Common myeloid progenitor, CD34-positive (primary cell): ENCODE measurements around the gene PSMD5.

Source experiments
- CTCF ChIA-PET: fragments of 350-600 bp; sonication (Branson Sonifier 250); formaldehyde crosslinking; loops from one replicate; lab custom pipeline; 2021; ENCODE audit warnings: antibody characterized with exemption; lab: Charles Lee
- POLR2A ChIA-PET: fragments of 350-600 bp; sonication (Branson Sonifier 250); formaldehyde crosslinking; loops from one replicate; lab custom pipeline; 2021; ENCODE audit warnings: antibody characterized with exemption; lab: Charles Lee
- DNase-seq, 3 donors: peaks; one replicate each; pipeline versions ENCODE4 v3.0.0 to v3.0.0-alpha.2; 2013
- H3K27ac ChIP-seq, 2 experiments: 1 replicate in 1 of 2; 2 replicates in 1 of 2; pipeline ENCODE4 v1.7.0; 2013; ENCODE audit warnings: inconsistent platforms in 2 of 2, low read length in 2 of 2, mild to moderate bottlenecking in 2 of 2, low read depth in 1 of 2, moderate library complexity in 1 of 2; ENCODE audit not compliant: severe bottlenecking in 2 of 2, insufficient read depth in 1 of 2, poor library complexity in 1 of 2
- H3K27me3 ChIP-seq, 5 experiments: replicated peaks in 2 of 5; 1 replicate in 3 of 5; 2 replicates in 2 of 5; pipeline versions ENCODE4 v1.6.1 to v1.7.0; 2013; ENCODE audit warnings: low read length in 4 of 5, mild to moderate bottlenecking in 2 of 5, moderate library complexity in 2 of 5, inconsistent platforms in 1 of 5; ENCODE audit not compliant: insufficient read depth in 5 of 5, control insufficient read depth in 4 of 5
- H3K36me3 ChIP-seq, 4 experiments: 1 replicate in 2 of 4; 2 replicates in 2 of 4; pipeline versions ENCODE4 v1.6.1 to v1.7.0; 2013; ENCODE audit warnings: low read length in 3 of 4, control low read depth in 1 of 4, mild to moderate bottlenecking in 1 of 4; ENCODE audit not compliant: control insufficient read depth in 4 of 4, insufficient read depth in 4 of 4
- H3K4me1 ChIP-seq, 4 experiments: 1 replicate in 3 of 4; 2 replicates in 1 of 4; pipeline versions ENCODE4 v1.6.1 to v1.7.1; 2013; ENCODE audit warnings: low read length in 3 of 4, mild to moderate bottlenecking in 3 of 4, control low read depth in 1 of 4, inconsistent platforms in 1 of 4, moderate library complexity in 1 of 4; ENCODE audit not compliant: control insufficient read depth in 4 of 4, insufficient read depth in 4 of 4; ENCODE audit errors: control extremely low read depth in 1 of 4
- H3K4me3 ChIP-seq, 7 experiments: 1 replicate in 4 of 7; 2 replicates in 3 of 7; pipeline versions ENCODE4 v1.5.1 to v1.7.0; 2013; ENCODE audit warnings: mild to moderate bottlenecking in 7 of 7, low read length in 6 of 7, moderate library complexity in 6 of 7, inconsistent platforms in 2 of 7, low read depth in 2 of 7, control low read depth in 1 of 7; ENCODE audit not compliant: insufficient read depth in 4 of 7, control insufficient read depth in 1 of 7; ENCODE audit errors: extremely low read depth in 1 of 7
- H3K9me3 ChIP-seq, 5 experiments: 1 replicate in 4 of 5; 2 replicates in 1 of 5; pipeline versions ENCODE4 v1.6.1 to v1.7.1; 2013; ENCODE audit warnings: low read length in 4 of 5, mild to moderate bottlenecking in 2 of 5, inconsistent platforms in 1 of 5, low read depth in 1 of 5, moderate library complexity in 1 of 5; ENCODE audit not compliant: control insufficient read depth in 4 of 5, insufficient read depth in 2 of 5; ENCODE audit errors: control extremely low read depth in 1 of 5
- WGBS: methylation state at CpG from one replicate; pipeline ENCODE4 v1.1.5; 2013; ENCODE audit not compliant: insufficient coverage; 5-methylcytosine and 5-hydroxymethylcytosine counted together

PSMD5 gene

GRCh38 chr9:120878188-120879130, 35.7 kb upstream of the PSMD5 start:
- no peak for DNase-seq
- H3K9me3 ChIP-seq: no peaks in the 10 kb centered on the region
- CTCF ChIA-PET: interaction anchor here (1.0 to 3.7 kb wide), 7 partner anchors 10 to 60 kb away, joined by 3 to 13 read pairs (median 4); no protein-coding TSS in a partner anchor
- no peaks in the 10 kb centered on the region for H3K27me3 ChIP-seq
- H3K4me3 ChIP-seq: peak overlapping the region in 6 of 7 experiments; percentile 71 to 86 (median 76)
- WGBS: 79% methylated on average over 7 of the region's 8 CpGs
- H3K4me1 ChIP-seq: peaks cover 8 to 45% (median 32%) of the 10 kb centered on the region in 4 experiments
- H3K27ac ChIP-seq: peak overlapping the region in 1 of 2 experiments; percentile 91
- H3K36me3 ChIP-seq: peaks cover 0 to 21% (median 12%) of the 10 kb centered on the region in 4 experiments
- POLR2A ChIA-PET: interaction anchor here (1.7 kb wide), 1 partner anchor 12 kb away, joined by 5 read pairs; no protein-coding TSS in a partner anchor

- Histone ChIP-seq H3K36me3 (peaks cover 0 to 31% (median 21%) of the 10 kb centered on the region in 4 experiments), H3K27me3 (no peaks in the 10 kb centered on the region), H3K4me1 (peaks cover 8 to 41% (median 30%) of the 10 kb centered on the region in 4 experiments), H3K4me3 (peak overlapping the region; percentile 42 to 86 (median 74)), H3K27ac (peak overlapping the region; percentile 62 to 91), H3K9me3 (no peaks in the 10 kb centered on the region)
- POLR2A ChIA-PET: interaction anchor here (0.6 to 1.9 kb wide), 4 partner anchors 13 to 58 kb away, joined by 3 to 6 read pairs (median 4); no protein-coding TSS in a partner anchor
- CTCF ChIA-PET: interaction anchor here (1.0 to 3.7 kb wide), 7 partner anchors 8 to 61 kb away, joined by 3 to 13 read pairs (median 3); no protein-coding TSS in a partner anchor
- 0% methylated on average over 42 of the region's 63 CpGs for WGBS
- peak; percentile 67 to 84 (median 75) for DNase-seq
Observed at GRCh38 chr9:120877276-120878034, 34.7 kb upstream of the PSMD5 start.

GRCh38 chr9:120876842-120877240, 34.1 kb upstream of the PSMD5 start, which contains the start of gene PHF19:
Gene PHF19, minus strand, starts transcription at chr9:120877188. Its CDS starts 2,447 bp downstream, at chr9:120874741.
- CTCF ChIA-PET: interaction anchor here (1.0 to 3.7 kb wide), 6 partner anchors 8 to 27 kb away, joined by 3 to 13 read pairs (median 4); no protein-coding TSS in a partner anchor
- peaks cover 8 to 41% (median 30%) of the 10 kb centered on the region in 4 experiments for H3K4me1 ChIP-seq

GRCh38 chr9:120875954-120876841, 33.5 kb upstream of the PSMD5 start:
- Histone ChIP-seq H3K36me3 (peaks cover 0 to 37% (median 26%) of the 10 kb centered on the region in 4 experiments), H3K27me3 (no peaks in the 10 kb centered on the region), H3K4me3 (peak overlapping the region; percentile 51 to 81 (median 73)), H3K4me1 (peaks cover 8 to 41% (median 30%) of the 10 kb centered on the region in 4 experiments), H3K9me3 (no peaks in the 10 kb centered on the region), H3K27ac (peak overlapping the region; percentile 59 to 93)
- 2% methylated on average over 48 of the region's 65 CpGs for whole genome bisulfite sequencing
- peak; percentile 92 to 97 (median 95) for DNase-seq
- ChIA-PET POLR2A (interaction anchor here (0.6 to 1.9 kb wide), 2 partner anchors 21 to 25 kb away, joined by 4 to 6 read pairs; no protein-coding TSS in a partner anchor), CTCF (interaction anchor here (1.0 to 3.7 kb wide), 3 partner anchors 11 to 16 kb away, joined by 3 to 13 read pairs (median 3); no protein-coding TSS in a partner anchor)

More at GRCh38 chr9:120876842-120877240, 34.1 kb upstream of the PSMD5 start, which contains the start of gene PHF19:
- peaks cover 0 to 37% (median 26%) of the 10 kb centered on the region in 4 experiments for H3K36me3 ChIP-seq
- POLR2A ChIA-PET: interaction anchor here (0.9 to 1.9 kb wide), 3 partner anchors 14 to 31 kb away, joined by 3 to 6 read pairs (median 5); no protein-coding TSS in a partner anchor
- H3K27ac ChIP-seq: peak within 1 kb of the TSS; percentile 62 to 93
- H3K4me3 ChIP-seq: peak within 1 kb of the TSS; percentile 53 to 86 (median 75)
- H3K9me3 ChIP-seq: no peaks in the 10 kb centered on the region
- under 1% methylated on average over 17 of the region's 45 CpGs for WGBS
- DNase-seq: no peak
- no peaks in the 10 kb centered on the region for H3K27me3 ChIP-seq

GRCh38 chr9:120875643-120875953, 32.9 kb upstream of the PSMD5 start:
- Histone ChIP-seq H3K4me3 (peak overlapping the region in 5 of 7 experiments; percentile 70 to 81 (median 75)), H3K4me1 (peaks cover 8 to 42% (median 30%) of the 10 kb centered on the region in 4 experiments), H3K9me3 (no peaks in the 10 kb centered on the region), H3K36me3 (peaks cover 0 to 37% (median 27%) of the 10 kb centered on the region in 4 experiments), H3K27ac (peak overlapping the region; percentile 43 to 93), H3K27me3 (no peaks in the 10 kb centered on the region)
- WGBS: 62% methylated on average over 4 of the region's 7 CpGs
- DNase-seq: no peak
- ChIA-PET CTCF (interaction anchor here (1.0 to 3.7 kb wide), 2 partner anchors 15 kb away, joined by 3 to 13 read pairs; no protein-coding TSS in a partner anchor), POLR2A (no interaction called here)
